Testis (tissue), 3 donors: ENCODE data around the gene AOAH. TPM values are rescaled to one million over a fixed set of nuclear protein-coding genes. Genes with fewer than 3 reads are reported as not detected.

Experiments used
- DNase-seq: peaks from one replicate; pipeline ENCODE4 v3.0.0-alpha.2; 2019
- H3K27ac ChIP-seq, 2 donors: fragments of 200-600 bp; sonication (generic); one replicate each; pipeline ENCODE4 v1.5.1; 2019
- H3K27me3 ChIP-seq: fragments of 200-600 bp; sonication (generic); one replicate; pipeline ENCODE4 v1.5.1; 2019
- H3K36me3 ChIP-seq: fragments of 200-600 bp; sonication (generic); one replicate; pipeline ENCODE4 v1.5.1; 2017; ENCODE audit warnings: low read depth; ENCODE audit errors: missing control alignments
- H3K4me1 ChIP-seq: fragments of 200-600 bp; sonication (generic); one replicate; pipeline ENCODE4 v1.5.1; 2019
- H3K4me3 ChIP-seq, 2 donors: fragments of 200-600 bp; sonication (generic); one replicate each; pipeline ENCODE4 v1.5.1; 2017 to 2019
- H3K9me3 ChIP-seq: fragments of 200-600 bp; sonication (generic); one replicate; pipeline ENCODE4 v1.5.1; 2017
- POLR2A ChIP-seq: fragments of 450-650 bp; IDR thresholded peaks from one replicate; pipeline ENCODE4 v1.6.1; 2017; ENCODE audit warnings: antibody characterized with exemption, mild to moderate bottlenecking, moderate library complexity
- WGBS, 2 donors: methylation state at CpG; one replicate each; pipeline ENCODE4 v1.1.5; 2018; 5-methylcytosine and 5-hydroxymethylcytosine counted together
- intact Hi-C: fragments of 100-400 bp; cut with DNase I; formaldehyde crosslinking; loops from one replicate; pipeline ENCODE4 v1.15.1; 2023; ENCODE audit warnings: low total_unique reads
- polyA plus RNA-seq: library from polyadenylated mRNA; stranded (reverse); fragments of 350-450 nt; fragmentation: Illumina TruSeq; extraction: RNeasy Lipid Tissue Mini Kit (QIAGEN cat#74804); gene quantifications from one replicate; pipeline ENCODE4 v1.2.3, GENCODE V29; 2014; ENCODE audit warnings: low read depth, low replicate concordance; ENCODE audit not compliant: insufficient read depth
- total RNA-seq, 2 donors: library from RNA; depleted of rRNA; stranded (reverse); fragments of >200 nt; gene quantifications; one replicate each; pipeline ENCODE4 v1.2.3, GENCODE V29; 2016
- TF ChIP-seq, protein P1 (sequence below), 3 experiments: fragments of 450-650 bp in 2 of 3; fragments of 200-600 bp in 1 of 3; sonication (generic) in 1 of 3; IDR thresholded peaks; one replicate each; pipeline ENCODE4 v1.5.1; 2016 to 2019; ENCODE audit warnings: antibody characterized with exemption in 3 of 3, mild to moderate bottlenecking in 2 of 3, moderate library complexity in 1 of 3

Gene AOAH
- total and polyA plus RNA-seq, 3 donors from 2014 or later: 1.7 to 4.6 (median 3.8) TPM

DNA sequence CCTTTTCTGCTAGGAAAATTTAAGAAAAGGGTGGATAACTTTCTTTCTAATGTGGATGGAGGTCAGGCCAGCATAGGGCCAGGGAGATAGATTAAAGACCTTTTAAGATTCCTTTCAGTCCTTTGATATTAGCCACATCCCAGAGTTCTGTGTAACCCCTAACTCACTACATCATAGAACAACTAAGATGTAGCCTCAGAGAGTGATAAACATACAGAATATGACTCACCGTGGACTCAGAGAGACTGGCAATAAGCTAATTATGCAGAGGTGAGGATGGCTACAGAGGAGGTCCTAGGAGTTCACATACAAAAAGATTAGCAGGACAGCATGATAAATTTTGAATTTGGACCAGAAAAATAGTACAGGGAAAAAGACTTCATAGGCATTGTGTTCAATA, 141.0 kb downstream of the AOAH start:
- Histone ChIP-seq H3K4me1 (no peaks in the 10 kb centered on the region), H3K4me3 (no peak overlapping the region), H3K36me3 (no peaks in the 10 kb centered on the region), H3K27ac (no peak overlapping the region), H3K27me3 (no peaks in the 10 kb centered on the region), H3K9me3 (no peaks in the 10 kb centered on the region)
- intact Hi-C loops: no loop called here
- WGBS, 2 donors: 67 to 79% methylated on average over 1 of the region's 1 CpG
- TF ChIP-seq, protein P1, sequence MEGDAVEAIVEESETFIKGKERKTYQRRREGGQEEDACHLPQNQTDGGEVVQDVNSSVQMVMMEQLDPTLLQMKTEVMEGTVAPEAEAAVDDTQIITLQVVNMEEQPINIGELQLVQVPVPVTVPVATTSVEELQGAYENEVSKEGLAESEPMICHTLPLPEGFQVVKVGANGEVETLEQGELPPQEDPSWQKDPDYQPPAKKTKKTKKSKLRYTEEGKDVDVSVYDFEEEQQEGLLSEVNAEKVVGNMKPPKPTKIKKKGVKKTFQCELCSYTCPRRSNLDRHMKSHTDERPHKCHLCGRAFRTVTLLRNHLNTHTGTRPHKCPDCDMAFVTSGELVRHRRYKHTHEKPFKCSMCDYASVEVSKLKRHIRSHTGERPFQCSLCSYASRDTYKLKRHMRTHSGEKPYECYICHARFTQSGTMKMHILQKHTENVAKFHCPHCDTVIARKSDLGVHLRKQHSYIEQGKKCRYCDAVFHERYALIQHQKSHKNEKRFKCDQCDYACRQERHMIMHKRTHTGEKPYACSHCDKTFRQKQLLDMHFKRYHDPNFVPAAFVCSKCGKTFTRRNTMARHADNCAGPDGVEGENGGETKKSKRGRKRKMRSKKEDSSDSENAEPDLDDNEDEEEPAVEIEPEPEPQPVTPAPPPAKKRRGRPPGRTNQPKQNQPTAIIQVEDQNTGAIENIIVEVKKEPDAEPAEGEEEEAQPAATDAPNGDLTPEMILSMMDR (IDR thresholded peaks at IDR 0.05): no peak
- no peak for TF ChIP-seq POLR2A
- DNase-seq: no peak

DNA sequence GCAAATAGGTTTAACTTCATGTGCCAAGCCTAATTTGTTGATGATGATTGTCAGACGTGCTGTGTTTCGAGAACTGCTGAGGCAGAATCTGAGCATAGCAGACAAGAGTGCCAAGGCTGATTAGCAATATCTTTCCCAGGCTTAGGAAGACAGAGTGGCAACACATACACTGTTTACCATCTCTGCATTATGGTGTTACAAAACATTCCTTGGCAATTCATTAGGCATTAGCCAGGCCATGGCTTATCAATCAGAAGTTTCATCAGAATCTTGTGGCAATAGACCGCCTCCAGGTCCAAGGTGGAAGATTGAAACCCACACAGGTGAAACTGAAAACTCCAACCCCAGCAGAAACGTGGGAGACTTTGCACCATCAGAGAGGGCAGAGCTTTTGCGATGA, 148.5 kb downstream of the AOAH start:
- H3K36me3 ChIP-seq: no peaks in the 10 kb centered on the region
- H3K27ac ChIP-seq: no peak overlapping the region
- no peaks in the 10 kb centered on the region for H3K9me3 ChIP-seq
- H3K4me1 ChIP-seq: no peaks in the 10 kb centered on the region
- 79 to 83% methylated on average over 5 of the region's 5 CpGs for WGBS, 2 donors
- DNase-seq: no peak
- intact Hi-C loops: no loop called here
- H3K27me3 ChIP-seq: no peaks in the 10 kb centered on the region
- no peak overlapping the region for H3K4me3 ChIP-seq
- no peak for TF ChIP-seq POLR2A
- TF ChIP-seq, protein P1 (IDR thresholded peaks at IDR 0.05): no peak

DNA sequence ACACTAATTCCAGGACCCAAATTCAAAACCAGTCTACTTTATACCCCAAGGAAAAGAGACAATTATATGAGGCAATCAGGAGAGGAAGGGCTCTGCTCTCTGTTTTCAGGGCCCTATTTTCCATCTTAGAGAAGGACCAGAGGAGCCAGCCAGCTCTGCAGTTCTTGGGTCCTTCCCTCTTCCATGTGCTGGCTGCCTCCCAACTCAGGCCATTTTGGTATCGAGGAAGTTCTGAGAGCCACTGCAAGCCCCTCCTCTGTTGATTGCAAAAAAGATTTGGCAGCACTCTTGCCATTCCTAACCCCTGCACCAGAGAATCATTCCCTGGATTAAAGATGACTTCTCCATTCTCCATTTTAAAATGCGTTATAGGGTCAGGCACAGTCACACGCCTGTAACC, 151.2 kb downstream of the AOAH start:
- no peak for DNase-seq
- Histone ChIP-seq H3K36me3 (no peaks in the 10 kb centered on the region), H3K4me3 (no peak overlapping the region), H3K27me3 (no peaks in the 10 kb centered on the region), H3K27ac (no peak overlapping the region), H3K9me3 (no peaks in the 10 kb centered on the region), H3K4me1 (no peaks in the 10 kb centered on the region)
- intact Hi-C loops: no loop called here
- WGBS, 2 donors: 81 to 89% methylated on average over 3 of the region's 3 CpGs
- TF ChIP-seq, protein P1 (IDR thresholded peaks at IDR 0.05): no peak
- no peak for TF ChIP-seq POLR2A

DNA sequence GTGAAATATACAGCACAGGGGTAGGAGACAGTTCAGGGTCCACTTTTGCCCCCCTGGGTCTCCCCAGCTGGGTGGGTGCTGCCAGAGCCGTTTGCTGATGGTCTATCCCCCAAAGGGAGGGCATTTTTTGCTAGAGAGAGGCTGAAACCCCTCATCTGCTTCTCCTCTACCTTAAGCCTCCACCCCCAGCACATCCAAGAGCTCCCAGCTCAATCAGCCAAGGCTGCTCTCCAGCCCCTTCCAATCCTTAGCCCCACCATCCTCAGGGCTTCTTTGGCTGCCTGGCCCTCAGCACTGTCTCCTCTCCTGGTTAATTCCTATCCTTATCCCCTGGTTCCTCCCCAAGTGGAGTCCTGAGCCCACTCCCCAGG, 153.1 kb downstream of the AOAH start:
- 0% methylated on average over 1 of the region's 1 CpG for WGBS, 2 donors
- no peak overlapping the region for H3K27ac ChIP-seq

More for the DNA sequence above, 153.1 kb downstream of the AOAH start:
- DNase-seq: no peak
- Histone ChIP-seq H3K4me3 (no peak overlapping the region), H3K36me3 (no peaks in the 10 kb centered on the region), H3K9me3 (no peaks in the 10 kb centered on the region), H3K4me1 (no peaks in the 10 kb centered on the region), H3K27me3 (no peaks in the 10 kb centered on the region)
- TF ChIP-seq, protein P1 (IDR thresholded peaks at IDR 0.05): no peak
- intact Hi-C loops: no loop called here
